ENCODE results near the gene KCNMB3. TPM values are rescaled to one million over a fixed set of nuclear protein-coding genes. Genes with fewer than 3 reads are reported as not detected.
"Not testable (repeated sequence)": the region's sequence is repeated elsewhere in the genome, so short reads cannot be mapped to it uniquely, and the experiment has no call there.

The KCNMB3 gene
- total RNA-seq, 1 experiment from 2014 or later, result 0.11 TPM

GRCh38 chr3:179265092-179265491, 14.2 kb upstream of the KCNMB3 start:
- no peak for DNase-seq (ENCODE audit: low read depth)

- DNase-seq (ENCODE audit: low read depth), result no peak
Measured at GRCh38 chr3:179264449-179264848, 13.5 kb upstream of the KCNMB3 start.

GRCh38 chr3:179263134-179263533, 12.2 kb upstream of the KCNMB3 start:
- DNase-seq (ENCODE audit: low read depth), result no peak

GRCh38 chr3:179260949-179261765, 10.2 kb upstream of the KCNMB3 start:
- peak; percentile 85 for DNase-seq (ENCODE audit: low read depth)

GRCh38 chr3:179259959-179260756, 9.2 kb upstream of the KCNMB3 start:
- not testable (repeated sequence) for DNase-seq (ENCODE audit: low read depth)

GRCh38 chr3:179258820-179259219, 7.9 kb upstream of the KCNMB3 start:
- DNase-seq (ENCODE audit: low read depth), result no peak

GRCh38 chr3:179257742-179258141, 6.8 kb upstream of the KCNMB3 start:
- DNase-seq (ENCODE audit: low read depth), result not testable (repeated sequence)

- DNase-seq (ENCODE audit: low read depth), result no peak
Measured at GRCh38 chr3:179256813-179257212, 5.9 kb upstream of the KCNMB3 start.

GRCh38 chr3:179247289-179248015, 3.5 kb downstream of the KCNMB3 start:
- no peak for DNase-seq (ENCODE audit: low read depth)

- DNase-seq (ENCODE audit: low read depth), result no peak
Measured at GRCh38 chr3:179244878-179245277, 6.0 kb downstream of the KCNMB3 start.

GRCh38 chr3:179242859-179243258, 8.1 kb downstream of the KCNMB3 start:
- DNase-seq (ENCODE audit: low read depth), result not testable (repeated sequence)

GRCh38 chr3:179240299-179240698, 10.6 kb downstream of the KCNMB3 start:
- not testable (repeated sequence) for DNase-seq (ENCODE audit: low read depth)

- no peak for DNase-seq (ENCODE audit: low read depth)
Measured at GRCh38 chr3:179236669-179237301, 14.1 kb downstream of the KCNMB3 start.

- no peak for DNase-seq (ENCODE audit: low read depth)
Measured at GRCh38 chr3:179234199-179234598, 16.7 kb downstream of the KCNMB3 start.

- no peak for DNase-seq (ENCODE audit: low read depth)
Measured at GRCh38 chr3:179233043-179233442, 17.9 kb downstream of the KCNMB3 start.

GRCh38 chr3:179229177-179229576, 21.7 kb downstream of the KCNMB3 start:
- no peak for DNase-seq (ENCODE audit: low read depth)

GRCh38 chr3:179227349-179227748, 23.6 kb downstream of the KCNMB3 start:
- no peak for DNase-seq (ENCODE audit: low read depth)

- DNase-seq (ENCODE audit: low read depth), result no peak
Measured at GRCh38 chr3:179224584-179224983, 26.3 kb downstream of the KCNMB3 start.

GRCh38 chr3:179223548-179223947, 27.4 kb downstream of the KCNMB3 start:
- no peak for DNase-seq (ENCODE audit: low read depth)

- DNase-seq (ENCODE audit: low read depth), result not testable (repeated sequence)
Measured at GRCh38 chr3:179218213-179218612, 32.7 kb downstream of the KCNMB3 start.

GRCh38 chr3:179215550-179215949, 35.4 kb downstream of the KCNMB3 start:
- not testable (repeated sequence) for DNase-seq (ENCODE audit: low read depth)

GRCh38 chr3:179200790-179201189, 50.1 kb downstream of the KCNMB3 start:
- DNase-seq (ENCODE audit: low read depth), result no peak

All from Daoy (cell line).